HepG2 (cell line): ENCODE measurements around the gene TMEM80. TPM values are rescaled to one million over a fixed set of nuclear protein-coding genes. Genes with fewer than 3 reads are reported as not detected.

ENCODE experiments used
- ATAC-seq: fragments of 200-7000 bp; cut with Tn5 transposase; 3 replicates; pipeline ENCODE4 v1.9.1; 2020; ENCODE audit warnings: mild to moderate bottlenecking, moderate library complexity
- BruUV-seq: library from RNA; stranded (reverse); fragments of 400-500 nt; replicated peaks from 2 replicates; lab custom pipeline; 2021; lab: Mats Ljungman, UMichigan
- CTCF ChIA-PET: fragments of 300-600 bp; formaldehyde crosslinking; extraction: SDS; loops from one replicate; lab custom pipeline; 2021; ENCODE audit warnings: low total read pairs, inconsistent platforms, low intra/inter-chr PET ratio; lab: Yijun Ruan, JAX
- POLR2A ChIA-PET: fragments of 350-600 bp; sonication (Branson Sonifier 250); formaldehyde crosslinking; loops from one replicate; lab custom pipeline; 2020; ENCODE audit warnings: antibody characterized with exemption, inconsistent platforms; lab: Yijun Ruan, JAX
- DNase-seq: peaks from one replicate; pipeline ENCODE4 v3.0.0-alpha.2; 2015; ENCODE audit warnings: low spot score
- FAIRE-seq: peaks from 3 replicates; lab custom pipeline; 2011; peaks lifted over from hg19 to GRCh38; lab: Jason Lieb, UNC
- H2AFZ ChIP-seq: one replicate; pipeline ENCODE4 v1.6.1; 2011; ENCODE audit warnings: low read length, inconsistent platforms
- H3K27ac ChIP-seq: fragments of 300-600 bp; 3 replicates; pipeline ENCODE4 v1.8.0; 2011; ENCODE audit warnings: mixed run types, mild to moderate bottlenecking, mixed read lengths, low read length, inconsistent platforms; ENCODE audit not compliant: insufficient read depth; ENCODE audit errors: extremely low read length
- H3K27me3 ChIP-seq, 2 experiments: fragments of 200-600 bp in 1 of 2; 2 replicates in 1 of 2; 3 replicates in 1 of 2; pipeline versions ENCODE4 v1.6.0 to v1.8.0; 2011; ENCODE audit warnings: low read length in 2 of 2, mild to moderate bottlenecking in 2 of 2, moderate library complexity in 2 of 2, inconsistent platforms in 1 of 2; ENCODE audit not compliant: insufficient read depth in 2 of 2, control insufficient read depth in 1 of 2
- H3K36me3 ChIP-seq, 2 experiments: fragments of 200-600 bp in 1 of 2; replicated peaks in 1 of 2; 2 replicates in 1 of 2; 3 replicates in 1 of 2; pipeline versions ENCODE4 v1.5.1 to v1.8.0; 2011; ENCODE audit warnings: low read length in 2 of 2, inconsistent platforms in 1 of 2; ENCODE audit not compliant: insufficient read depth in 2 of 2, control insufficient read depth in 1 of 2
- H3K4me1 ChIP-seq: 2 replicates; pipeline ENCODE4 v1.5.1; 2012; ENCODE audit warnings: low read length, inconsistent platforms; ENCODE audit not compliant: insufficient read depth
- H3K4me2 ChIP-seq: 2 replicates; pipeline ENCODE4 v1.6.0; 2011; ENCODE audit warnings: low read depth, low read length, inconsistent platforms
- H3K4me3 ChIP-seq, 3 experiments: fragments of 200-600 bp in 1 of 3; sonication (generic), shearing (Covaris generic) in 1 of 3; replicated peaks in 1 of 3; 2 replicates each; pipeline ENCODE4 v1.5.1; 2011 to 2016; ENCODE audit warnings: low read length in 3 of 3, inconsistent platforms in 2 of 3, low read depth in 2 of 3, mild to moderate bottlenecking in 2 of 3, control low read depth in 1 of 3, mixed read lengths in 1 of 3; ENCODE audit not compliant: insufficient read depth in 1 of 3
- H3K79me2 ChIP-seq: one replicate; pipeline ENCODE4 v1.6.1; 2011; ENCODE audit warnings: low read length, inconsistent platforms; ENCODE audit not compliant: insufficient read depth
- H3K9ac ChIP-seq: 2 replicates; pipeline ENCODE4 v1.6.0; 2011; ENCODE audit warnings: mild to moderate bottlenecking, low read depth, low read length, inconsistent platforms; ENCODE audit not compliant: insufficient read depth
- H3K9me3 ChIP-seq: 2 replicates; pipeline ENCODE4 v1.5.1; 2012; ENCODE audit warnings: mild to moderate bottlenecking, low read length
- H4K20me1 ChIP-seq: 2 replicates; pipeline ENCODE4 v1.6.0; 2011; ENCODE audit warnings: inconsistent platforms, mild to moderate bottlenecking, low read length, moderate library complexity; ENCODE audit not compliant: insufficient read depth
- DR1 ChIP-seq: sonication (generic); formaldehyde crosslinking; IDR thresholded peaks from 2 replicates; pipeline ENCODE4 v1.8.0; 2021; ENCODE audit warnings: mild to moderate bottlenecking, missing genetic modification reagents, inconsistent platforms
- HMG20A ChIP-seq: IDR thresholded peaks from 2 replicates; pipeline ENCODE4 v1.6.1; 2016; ENCODE audit warnings: borderline replicate concordance
- PLRG1 ChIP-seq: fragments of 450-650 bp; conservative IDR thresholded peaks from 2 replicates; pipeline ENCODE4 v1.6.1; 2016
- RBM22 ChIP-seq: fragments of 200-400 bp; formaldehyde crosslinking; optimal IDR thresholded peaks from 2 replicates; pipeline ENCODE3; 2017; ENCODE audit warnings: mild to moderate bottlenecking, low read length, moderate library complexity
- ZNF10 ChIP-seq: sonication (generic); formaldehyde crosslinking; IDR thresholded peaks from 2 replicates; pipeline ENCODE4 v1.4.0; 2020; ENCODE audit warnings: mild to moderate bottlenecking, low read depth, missing genetic modification reagents, borderline replicate concordance
- ZNF552 ChIP-seq: sonication (generic); formaldehyde crosslinking; IDR thresholded peaks from 2 replicates; pipeline ENCODE4 v1.9.0; 2022; ENCODE audit warnings: missing genetic modification reagents, mild to moderate bottlenecking, borderline replicate concordance
- ZNF562 ChIP-seq: sonication (generic); formaldehyde crosslinking; IDR thresholded peaks from 2 replicates; pipeline ENCODE4 v1.8.0; 2022; ENCODE audit warnings: missing genetic modification reagents, borderline replicate concordance
- WGBS: methylation state at CpG from one replicate; pipeline ENCODE4 v1.1.6; 2017; ENCODE audit warnings: low lambda C conversion rate; 5-methylcytosine and 5-hydroxymethylcytosine counted together
- in situ Hi-C: cut with HindIII; loops from 2 replicates; pipeline ENCODE4 v1.10.0; 2017; ENCODE audit warnings: low pct_unique_long_range_greater_than_20kb; ENCODE audit not compliant: extremely low pct_ligation_motif_present
- intact Hi-C: fragments of 100-400 bp; cut with micrococcal nuclease; formaldehyde crosslinking; loops from one replicate; pipeline ENCODE4 v1.10.0; 2022; ENCODE audit not compliant: unreplicated experiment
- polyA plus RNA-seq, 8 experiments: library from polyadenylated mRNA; depleted of rRNA in 3 of 8; stranded (reverse) in 7 of 8; unstranded in 1 of 8; fragments of >200 nt; fragmentation: Illumina TruSeq in 4 of 8; extraction: Trizol in 4 of 8; gene quantifications; 2 replicates each; pipeline versions ENCODE4 v1.2.1 to v1.2.3, GENCODE V29; 2011 to 2016; ENCODE audit warnings: low read depth in 4 of 8, missing spikeins in 1 of 8, mixed read lengths in 1 of 8; ENCODE audit not compliant: insufficient read depth in 1 of 8
- total RNA-seq, 5 experiments: library from RNA; depleted of rRNA; stranded (reverse); fragments of >200 nt; fragmentation: Illumina TruSeq; extraction: Trizol; gene quantifications; 2 replicates each; pipeline ENCODE4 v1.2.3, GENCODE V29; 2016; ENCODE audit warnings: low read depth in 1 of 5
- TF ChIP-seq, protein P1 (sequence below): sonication (generic); formaldehyde crosslinking; IDR thresholded peaks from 2 replicates; pipeline ENCODE4 v1.4.0; 2020; ENCODE audit warnings: missing genetic modification reagents, mild to moderate bottlenecking, borderline replicate concordance
- TF ChIP-seq, protein P2 (sequence below): sonication (generic); formaldehyde crosslinking; IDR thresholded peaks from 2 replicates; pipeline ENCODE4 v1.4.0; 2020; ENCODE audit warnings: missing genetic modification reagents

The TMEM80 gene
- total and polyA plus RNA-seq, 2 of the 13 experiments (the other 11 are each of a cell fraction or from before 2014, with no cell fraction given), result 5.6 to 17.1 TPM

DNA sequence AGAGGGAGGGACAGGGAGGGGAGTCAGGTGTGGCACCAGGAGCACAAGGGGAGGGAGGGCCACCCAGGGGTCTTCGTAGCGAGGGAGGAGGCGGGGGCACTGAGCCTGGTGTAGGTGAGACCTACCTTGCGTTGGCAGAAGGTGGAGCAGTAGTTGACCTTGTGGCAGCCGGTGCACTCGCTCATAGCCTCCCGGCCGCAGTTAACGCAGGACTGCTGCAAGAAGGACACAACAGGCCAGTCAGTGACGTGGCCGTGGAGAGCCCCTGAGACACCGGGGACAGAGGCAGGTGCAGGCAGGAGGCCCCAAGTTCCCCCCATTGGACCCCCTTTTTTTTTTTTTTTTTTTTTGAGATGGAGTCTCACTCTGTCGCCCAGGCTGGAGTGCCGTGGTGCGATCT, 41.8 kb upstream of the TMEM80 start:
- ChIA-PET CTCF (no interaction called here), POLR2A (interaction anchor here (1.3 to 1.8 kb wide), 2 partner anchors 51 to 99 kb away, joined by 4 to 6 read pairs; no protein-coding TSS in a partner anchor)
- ATAC-seq, result no peak
- DNase-seq, result no peak
- no peaks in the 10 kb centered on the region for H3K27me3 ChIP-seq
- in situ Hi-C loops, result no loop called here
- no peak overlapping the region for H3K4me3 ChIP-seq
- H2AFZ ChIP-seq, result no peak overlapping the region
- FAIRE-seq, result no peak
- BruUV-seq, result no TSS peak
- no peaks in the 10 kb centered on the region for H3K79me2 ChIP-seq
- H3K36me3 ChIP-seq, result peaks cover 10 to 24% of the 10 kb centered on the region in 2 experiments; a peak in 4 of 5 replicates
- no peak overlapping the region for H3K9ac ChIP-seq
- peaks cover 12% of the 10 kb centered on the region; the same call in 1 of the 2 replicates for H4K20me1 ChIP-seq
- intact Hi-C loops, result loop anchor here (10.0 kb wide), 1 partner anchor 51 kb away; the partner anchor contains the start of gene EPS8L2
- peaks cover 47% of the 10 kb centered on the region for H3K4me1 ChIP-seq
- H3K9me3 ChIP-seq, result no peaks in the 10 kb centered on the region
- TF ChIP-seq ZNF552 (CRISPR knock-in tag) (no peak), DR1 (CRISPR knock-in tag) (no peak), ZNF562 (CRISPR knock-in tag) (no peak), ZNF10 (no peak), RBM22 (no peak), PLRG1 (no peak), HMG20A (CRISPR knock-in tag) (no peak)
- TF ChIP-seq, protein P1, sequence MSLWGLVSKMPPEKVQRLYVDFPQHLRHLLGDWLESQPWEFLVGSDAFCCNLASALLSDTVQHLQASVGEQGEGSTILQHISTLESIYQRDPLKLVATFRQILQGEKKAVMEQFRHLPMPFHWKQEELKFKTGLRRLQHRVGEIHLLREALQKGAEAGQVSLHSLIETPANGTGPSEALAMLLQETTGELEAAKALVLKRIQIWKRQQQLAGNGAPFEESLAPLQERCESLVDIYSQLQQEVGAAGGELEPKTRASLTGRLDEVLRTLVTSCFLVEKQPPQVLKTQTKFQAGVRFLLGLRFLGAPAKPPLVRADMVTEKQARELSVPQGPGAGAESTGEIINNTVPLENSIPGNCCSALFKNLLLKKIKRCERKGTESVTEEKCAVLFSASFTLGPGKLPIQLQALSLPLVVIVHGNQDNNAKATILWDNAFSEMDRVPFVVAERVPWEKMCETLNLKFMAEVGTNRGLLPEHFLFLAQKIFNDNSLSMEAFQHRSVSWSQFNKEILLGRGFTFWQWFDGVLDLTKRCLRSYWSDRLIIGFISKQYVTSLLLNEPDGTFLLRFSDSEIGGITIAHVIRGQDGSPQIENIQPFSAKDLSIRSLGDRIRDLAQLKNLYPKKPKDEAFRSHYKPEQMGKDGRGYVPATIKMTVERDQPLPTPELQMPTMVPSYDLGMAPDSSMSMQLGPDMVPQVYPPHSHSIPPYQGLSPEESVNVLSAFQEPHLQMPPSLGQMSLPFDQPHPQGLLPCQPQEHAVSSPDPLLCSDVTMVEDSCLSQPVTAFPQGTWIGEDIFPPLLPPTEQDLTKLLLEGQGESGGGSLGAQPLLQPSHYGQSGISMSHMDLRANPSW (CRISPR knock-in tag), result no peak
- TF ChIP-seq, protein P2, sequence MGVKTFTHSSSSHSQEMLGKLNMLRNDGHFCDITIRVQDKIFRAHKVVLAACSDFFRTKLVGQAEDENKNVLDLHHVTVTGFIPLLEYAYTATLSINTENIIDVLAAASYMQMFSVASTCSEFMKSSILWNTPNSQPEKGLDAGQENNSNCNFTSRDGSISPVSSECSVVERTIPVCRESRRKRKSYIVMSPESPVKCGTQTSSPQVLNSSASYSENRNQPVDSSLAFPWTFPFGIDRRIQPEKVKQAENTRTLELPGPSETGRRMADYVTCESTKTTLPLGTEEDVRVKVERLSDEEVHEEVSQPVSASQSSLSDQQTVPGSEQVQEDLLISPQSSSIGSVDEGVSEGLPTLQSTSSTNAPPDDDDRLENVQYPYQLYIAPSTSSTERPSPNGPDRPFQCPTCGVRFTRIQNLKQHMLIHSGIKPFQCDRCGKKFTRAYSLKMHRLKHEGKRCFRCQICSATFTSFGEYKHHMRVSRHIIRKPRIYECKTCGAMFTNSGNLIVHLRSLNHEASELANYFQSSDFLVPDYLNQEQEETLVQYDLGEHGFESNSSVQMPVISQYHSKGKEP (CRISPR knock-in tag), result no peak
- H3K27ac ChIP-seq, result no peak overlapping the region
- WGBS, result 82% methylated on average over 15 of the region's 15 CpGs
- H3K4me2 ChIP-seq, result no peak overlapping the region
